DMS114 treated with DMSO at 0.1 percent for 48 hours (cell line): ENCODE data around the gene SYT13.
A peak's percentile ranks its signal among the peaks of the same experiment; 100 is the strongest.

Experiments used
- DNase-seq: peaks from one replicate; lab custom pipeline; 2025; ENCODE audit not compliant: unreplicated experiment; lab: John Stamatoyannopoulos, UW

SYT13 gene

DNA sequence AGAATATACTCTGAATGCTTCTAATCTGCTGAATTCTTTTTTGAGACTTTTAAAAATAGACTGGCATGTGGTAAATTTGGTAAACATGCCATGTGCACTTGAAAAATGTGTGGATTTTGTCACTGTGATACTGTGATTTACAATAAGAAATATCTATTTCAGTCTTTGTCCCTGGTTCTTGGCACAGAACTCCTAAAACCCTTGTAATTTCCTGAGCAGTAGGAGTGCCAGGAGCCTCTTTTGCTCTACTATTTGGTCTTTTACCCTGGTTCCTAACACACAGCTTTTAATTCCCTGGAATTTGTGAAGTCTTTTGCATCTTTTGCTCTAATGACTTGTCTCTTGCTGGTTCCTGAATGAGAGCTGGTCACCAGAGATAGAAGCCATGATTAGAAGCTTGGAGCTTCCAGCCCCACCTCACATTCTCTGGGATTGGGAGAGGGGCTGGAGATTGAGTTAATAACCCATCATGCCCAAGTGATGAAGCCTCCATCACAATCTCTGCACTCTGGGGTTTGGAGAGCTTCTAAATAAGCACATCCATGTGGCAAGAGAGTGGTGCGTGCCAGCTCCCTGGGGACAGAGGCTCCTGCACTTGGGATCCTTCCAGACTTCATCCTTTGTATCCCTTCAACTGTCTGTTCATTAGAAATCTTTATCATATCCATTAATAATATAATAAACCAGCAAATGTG is 27.2 kb upstream of the SYT13 start:
- no peak for DNase-seq

DNA sequence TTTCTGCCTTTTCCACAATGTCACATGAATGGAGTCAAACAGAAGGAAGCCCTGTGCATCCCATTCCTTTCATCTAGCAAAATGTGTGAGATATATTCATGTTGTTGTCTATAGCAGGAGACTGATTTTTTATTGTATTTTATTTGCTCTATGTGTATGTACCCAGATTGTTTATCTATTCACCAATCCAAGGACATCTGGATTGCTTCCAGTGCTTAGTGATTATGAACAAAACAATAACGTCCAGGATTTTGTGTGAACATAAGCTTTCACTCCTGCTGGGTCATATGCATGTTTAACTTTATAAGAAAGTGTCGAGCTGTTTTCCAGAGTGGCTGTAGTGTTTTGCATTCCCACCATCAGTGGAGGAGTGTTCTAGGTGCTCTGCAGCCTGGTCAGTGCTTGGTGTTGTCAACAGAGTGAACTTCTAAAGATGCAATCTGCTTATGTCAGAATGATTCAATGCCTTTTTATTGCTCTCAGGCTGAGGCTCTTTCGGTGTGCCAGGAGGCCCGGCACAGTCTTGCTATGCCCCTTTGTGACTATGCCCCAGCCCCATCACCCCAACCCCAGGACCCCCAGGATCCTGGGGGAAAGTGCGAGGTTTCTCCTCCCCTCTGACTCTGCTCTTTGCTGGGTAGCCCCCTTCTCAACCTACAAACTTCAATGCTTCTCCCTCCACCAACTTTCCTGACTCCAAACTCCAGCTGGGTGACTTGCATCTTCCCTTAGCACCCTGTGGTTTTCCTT is 19.9 kb upstream of the SYT13 start:
- DNase-seq, result no peak

- DNase-seq, result no peak
Measured at GRCh38 chr11:45304992-45305335, 18.8 kb upstream of the SYT13 start.

DNA sequence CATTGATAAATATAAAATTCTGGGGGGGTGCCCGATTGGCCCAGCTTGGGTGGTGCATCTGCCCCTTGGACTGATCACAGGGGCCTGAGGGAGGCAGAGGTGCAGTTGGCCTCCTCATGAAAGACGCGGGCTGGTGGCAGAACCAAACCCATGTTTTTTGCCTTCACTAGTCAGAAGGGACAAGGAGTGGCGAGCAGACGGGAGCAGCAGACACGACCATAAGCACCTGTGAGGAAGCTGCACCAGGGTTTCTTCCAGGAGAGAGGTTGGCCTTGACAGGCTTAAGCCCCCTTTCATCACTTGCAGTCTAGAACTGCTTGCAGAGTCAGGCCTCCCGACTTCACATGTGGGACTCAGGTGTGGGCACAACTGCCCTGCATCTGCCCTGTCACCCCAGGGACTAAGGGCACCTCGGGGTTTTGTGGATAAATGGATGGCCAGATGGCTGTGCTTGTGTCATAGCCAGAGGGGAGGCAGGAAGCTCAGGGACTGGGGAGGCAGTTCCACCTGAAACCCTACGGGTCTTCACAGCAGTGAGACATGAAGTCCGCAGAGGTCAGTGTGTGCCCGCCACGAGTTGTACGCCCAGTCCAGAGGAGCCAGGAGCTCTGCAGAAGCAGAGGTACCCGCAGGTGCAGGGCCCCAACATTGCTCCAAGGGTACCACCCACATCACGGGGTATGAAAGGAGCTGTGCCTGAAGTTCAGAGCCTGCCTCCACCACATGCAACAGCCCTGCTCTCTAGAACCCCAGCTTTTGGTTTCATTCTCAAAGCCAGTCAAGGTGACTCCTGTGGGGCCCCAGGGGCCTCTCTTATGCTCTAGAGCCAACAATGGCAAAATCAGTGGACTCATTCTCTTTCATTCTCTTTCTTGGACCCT is 18.2 kb upstream of the SYT13 start:
- DNase-seq, result no peak

DNA sequence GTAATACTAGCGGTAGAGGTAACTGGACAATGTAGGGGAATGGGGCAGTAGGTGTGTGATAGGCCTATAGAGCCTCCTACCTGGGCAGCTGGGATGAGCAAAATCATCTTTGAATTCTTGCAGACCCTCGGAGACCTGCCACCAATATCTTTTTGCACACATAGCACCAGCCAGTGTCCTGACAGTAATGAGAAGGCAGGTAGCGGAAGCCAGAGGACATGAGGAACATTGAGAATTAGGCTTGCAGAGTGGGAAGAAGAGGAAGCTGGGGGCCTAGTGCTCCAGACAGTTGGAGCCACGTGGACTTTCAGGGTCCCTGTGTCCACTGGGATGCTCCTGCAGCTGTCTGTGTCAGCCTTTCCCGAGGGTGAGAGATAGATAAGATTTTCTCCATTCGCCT is 17.2 kb upstream of the SYT13 start:
- DNase-seq, result no peak

- no peak for DNase-seq
Measured at GRCh38 chr11:45301537-45302246, 15.6 kb upstream of the SYT13 start.

- DNase-seq, result no peak
Measured at GRCh38 chr11:45300715-45301114, 14.6 kb upstream of the SYT13 start.

GRCh38 chr11:45298718-45299117 is 12.6 kb upstream of the SYT13 start:
- no peak for DNase-seq

DNA sequence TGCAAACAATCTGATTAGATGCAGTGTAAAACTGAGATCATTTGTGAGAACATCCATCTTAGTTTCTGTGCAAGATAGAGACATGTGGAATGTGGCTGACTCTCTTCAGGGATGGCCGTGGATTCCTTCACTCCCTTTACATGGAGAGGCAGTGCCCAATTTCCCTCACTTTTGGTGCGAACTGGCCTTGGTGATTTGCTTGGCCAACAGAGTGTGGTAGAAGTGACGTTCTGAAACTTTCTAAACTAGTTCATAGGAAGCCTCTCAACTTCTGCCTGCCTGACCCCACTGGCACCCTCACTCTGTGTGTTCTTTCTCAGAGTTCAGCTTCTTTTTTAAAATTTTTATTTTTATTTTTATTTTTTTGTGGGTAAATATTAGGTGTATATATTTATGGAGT is 9.9 kb upstream of the SYT13 start:
- DNase-seq, result no peak

GRCh38 chr11:45294499-45294898 is 8.4 kb upstream of the SYT13 start:
- DNase-seq, result no peak

DNA sequence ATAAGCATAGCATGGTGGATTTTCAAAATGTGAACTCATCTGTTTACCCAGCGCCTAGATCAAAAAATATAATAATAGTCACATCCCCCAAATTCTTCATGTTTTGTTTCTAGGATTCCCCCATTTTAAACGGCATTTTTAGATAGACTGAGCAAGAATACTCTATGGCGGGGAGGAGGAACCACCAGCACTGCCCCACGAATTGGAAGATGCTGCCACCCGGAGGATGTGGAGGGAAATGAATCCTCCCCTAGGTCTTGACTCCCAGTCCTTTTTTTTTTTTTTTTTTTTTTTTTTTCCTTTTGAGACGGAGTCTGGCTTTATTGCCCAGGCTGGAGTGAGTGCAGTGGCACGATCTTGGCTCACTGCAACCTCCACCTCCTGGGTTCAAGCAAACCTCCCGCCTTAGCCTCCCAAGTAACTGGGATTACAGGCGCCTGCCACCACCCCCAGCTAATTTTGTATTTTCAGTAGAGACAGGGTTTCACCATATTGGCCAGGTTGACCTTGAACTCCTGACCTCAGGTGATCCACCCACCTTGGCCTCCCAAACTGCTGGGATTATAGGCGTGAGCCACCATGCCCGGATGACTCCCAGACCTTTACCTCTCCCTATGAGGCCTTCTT is 7.5 kb upstream of the SYT13 start:
- DNase-seq, result peak; percentile 56

DNA sequence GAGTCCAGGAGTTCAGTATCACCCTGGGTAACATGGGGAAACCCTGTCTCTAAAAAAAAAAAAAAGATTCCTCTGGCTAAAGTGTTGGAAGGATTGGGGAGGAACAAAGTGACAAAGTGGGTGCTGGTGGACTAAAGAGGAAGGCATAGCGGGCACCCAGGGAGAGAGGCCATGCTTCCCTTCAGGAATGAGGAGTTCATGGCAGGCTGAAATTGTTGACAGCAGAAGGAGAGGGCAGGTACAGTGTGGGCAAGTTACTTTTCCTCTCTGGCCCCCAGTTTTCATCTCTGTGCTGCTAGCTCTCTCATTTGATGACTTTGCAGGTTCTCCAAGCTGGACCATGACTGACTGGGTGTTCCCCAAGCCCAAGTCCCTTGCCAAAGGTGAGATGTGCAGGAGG is 4.4 kb upstream of the SYT13 start:
- no peak for DNase-seq

- no peak for DNase-seq
Measured at GRCh38 chr11:45289369-45289768, 3.2 kb upstream of the SYT13 start.

DNA sequence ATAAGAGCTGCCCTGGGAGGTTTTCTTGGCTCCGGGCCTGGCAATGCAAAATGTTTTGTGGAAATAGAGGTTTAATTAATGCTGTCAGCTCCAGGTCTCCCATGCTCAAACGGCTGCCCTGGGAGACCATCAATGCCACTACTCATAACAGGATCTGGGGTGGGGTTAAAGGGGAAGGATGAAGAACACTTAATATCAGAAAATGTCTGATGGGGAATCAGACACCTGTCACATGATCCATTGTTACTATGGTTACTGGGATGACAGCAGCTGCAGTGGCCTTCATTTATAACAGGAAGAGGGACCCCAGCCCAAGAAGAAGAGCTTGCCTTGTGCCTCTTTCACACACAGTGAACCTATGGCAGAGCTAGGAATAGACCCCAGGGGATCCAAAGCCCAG is 2.2 kb upstream of the SYT13 start:
- no peak for DNase-seq

GRCh38 chr11:45287316-45287903 is 1.3 kb upstream of the SYT13 start:
- no peak for DNase-seq

DNA sequence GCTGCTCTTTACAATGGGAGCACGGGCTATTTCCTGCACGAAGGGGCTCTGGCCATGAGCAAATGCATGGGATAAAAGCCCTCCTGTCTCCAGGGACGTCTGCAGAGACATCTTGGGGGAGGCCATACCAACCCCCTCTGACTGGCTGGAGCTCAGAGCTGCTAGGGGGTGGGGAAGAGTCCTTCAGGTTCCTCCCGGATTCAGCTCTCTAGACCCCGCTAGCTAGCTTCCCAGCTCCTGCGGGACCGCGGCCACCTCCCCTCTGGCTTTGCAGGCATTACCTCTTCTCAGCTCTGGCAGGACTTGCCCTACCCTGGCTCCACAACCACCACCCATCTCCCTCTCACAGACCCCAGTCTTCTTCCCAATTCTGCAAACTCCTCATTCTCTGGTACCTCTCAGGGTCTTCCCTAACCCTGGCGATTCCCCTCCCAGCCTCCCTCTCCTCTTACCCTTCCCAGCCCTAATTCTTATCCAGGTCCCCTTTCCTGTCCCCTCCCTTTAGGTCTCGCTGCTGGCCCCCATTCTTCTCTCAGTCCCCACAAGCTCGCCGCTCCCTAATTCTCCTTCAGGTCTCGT is 802 bp downstream of the SYT13 start:
- DNase-seq, result no peak

- no peak for DNase-seq
Measured at GRCh38 chr11:45282081-45282480, 4.1 kb downstream of the SYT13 start.

DNA sequence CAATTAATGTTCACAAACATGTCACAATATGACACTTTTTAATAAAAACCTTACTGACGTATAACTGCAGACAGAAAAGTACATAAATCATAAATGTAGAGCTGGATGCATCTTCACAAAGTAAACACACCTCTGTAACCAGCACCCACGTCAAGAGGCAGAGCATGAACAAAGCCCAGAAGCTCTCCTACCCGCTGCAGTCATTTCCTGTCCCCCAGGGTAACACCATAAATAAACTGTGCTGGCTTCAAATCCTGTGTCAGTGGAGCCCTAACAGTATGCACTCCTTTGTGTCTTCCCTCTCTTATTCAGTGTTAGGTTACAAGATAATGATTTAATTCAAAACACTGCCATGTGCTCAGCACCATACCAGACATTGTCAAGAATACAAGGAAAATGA is 5.7 kb downstream of the SYT13 start:
- no peak for DNase-seq

GRCh38 chr11:45279645-45280044 is 6.5 kb downstream of the SYT13 start:
- no peak for DNase-seq

- no peak for DNase-seq
Measured at GRCh38 chr11:45278714-45279113, 7.4 kb downstream of the SYT13 start.
